ENCODE results near the gene DHFR. TPM values are rescaled to one million over a fixed set of nuclear protein-coding genes. Genes with fewer than 3 reads are reported as not detected.

Gene DHFR
- polyA plus RNA-seq, 1 of the 3 experiments (the other 2 are of a cell fraction): 16.6 TPM

GRCh38 chr5:80623999-80624398 lies 30.8 kb downstream of the DHFR start (continued):
- no peak for TF ChIP-seq EP300 (IDR thresholded peaks at IDR 0.05; ENCODE audit: borderline replicate concordance in 1 of 2, low read depth in 1 of 2, low read length in 1 of 2)
- TF ChIP-seq TAF1 (IDR thresholded peaks at IDR 0.05; ENCODE audit: borderline replicate concordance, low read depth, low read length): no peak

- CTCF ChIA-PET: no interaction called here
- POLR2A ChIA-PET: no interaction called here
Measured at GRCh38 chr5:80622756-80623155, 32.0 kb downstream of the DHFR start.

More at GRCh38 chr5:80622756-80623155, 32.0 kb downstream of the DHFR start:
- H3K9ac ChIP-seq: no peak overlapping the region
- no peaks in the 10 kb centered on the region for H3K9me2 ChIP-seq
- no peaks in the 10 kb centered on the region for H3F3A ChIP-seq (replicated peaks; ENCODE audit: insufficient read depth)
- H3K36me3 ChIP-seq (replicated peaks in 1 of 2; ENCODE audit: control insufficient read depth in 1 of 2, insufficient read depth in 2 of 2, low read length in 1 of 2): no peaks in the 10 kb centered on the region
- no peaks in the 10 kb centered on the region for H3K9me3 ChIP-seq
- no peak overlapping the region for H2AFZ ChIP-seq (ENCODE audit: low read depth)
- no peak overlapping the region for H3K4me2 ChIP-seq
- TF ChIP-seq REST (IDR thresholded peaks at IDR 0.05; ENCODE audit: low read depth, low read length) (no peak), EZH2phosphoT487 (IDR thresholded peaks at IDR 0.05; ENCODE audit: borderline replicate concordance, low read depth) (no peak), USF2 (IDR thresholded peaks at IDR 0.05; ENCODE audit: borderline replicate concordance, low read depth, low read length) (no peak)
- DNase-seq: no peak
- H3K4me3 ChIP-seq (ENCODE audit: low read depth in 2 of 2, low read length in 1 of 2): no peak overlapping the region
- no peaks in the 10 kb centered on the region for H4K20me1 ChIP-seq (ENCODE audit: insufficient read depth)
- H3K27me3 ChIP-seq (ENCODE audit: insufficient read depth): no peaks in the 10 kb centered on the region
- no peak overlapping the region for H3K27ac ChIP-seq (ENCODE audit: low read depth in 2 of 2, low read length in 1 of 2)
- H3K4me1 ChIP-seq (ENCODE audit: control insufficient read depth in 1 of 2, insufficient read depth in 2 of 2, low read depth in 1 of 2, low read length in 1 of 2): no peaks in the 10 kb centered on the region
- no peaks in the 10 kb centered on the region for H3K79me2 ChIP-seq (ENCODE audit: insufficient read depth)
- WGBS (ENCODE audit: low lambda C conversion rate): 98% methylated on average over 2 of the region's 2 CpGs
